ENCODE results near the gene ATF3.

ATF3 gene

DNA sequence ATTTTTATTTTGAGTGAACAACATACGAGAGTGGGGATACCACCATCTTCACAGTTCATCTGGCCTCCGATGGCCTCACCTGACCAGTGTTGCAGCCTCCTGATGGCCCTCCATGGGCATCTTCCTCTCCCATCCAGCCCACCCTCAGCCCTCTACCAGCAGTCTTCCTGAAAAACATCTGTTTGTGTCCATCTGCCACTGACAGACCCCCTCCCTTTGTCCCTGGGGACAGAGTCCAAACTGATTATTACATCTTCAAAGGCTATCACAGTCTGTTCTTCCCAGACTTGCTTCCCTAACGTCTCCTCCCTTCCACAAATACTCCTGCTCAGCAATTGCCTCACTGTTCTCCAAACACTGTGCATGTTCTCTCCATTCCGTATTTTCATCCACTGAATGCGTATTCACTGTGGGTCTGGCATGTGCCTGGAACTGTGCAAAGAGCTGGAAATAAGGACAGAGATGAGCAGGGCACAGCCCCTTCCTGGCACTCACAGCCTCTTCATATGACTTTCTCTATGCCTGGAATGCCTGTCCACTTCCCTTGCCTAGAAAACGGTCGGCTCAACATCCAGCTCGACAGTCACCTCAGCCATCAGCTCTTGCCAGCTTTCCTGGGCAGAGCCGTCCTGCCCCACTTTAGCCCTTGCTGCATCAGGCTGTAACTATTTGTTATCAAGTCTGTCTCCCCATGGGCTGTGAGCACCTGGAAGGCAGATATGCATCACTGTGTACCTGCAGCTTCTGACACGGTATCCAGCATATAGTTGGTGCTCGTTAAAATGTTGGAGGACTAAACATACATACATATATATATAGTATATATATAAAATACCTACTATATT, 8.3 kb upstream of the ATF3 start:
- no peak for DNase-seq (ENCODE audit: low read depth)
- TF ChIP-seq, protein P1, sequence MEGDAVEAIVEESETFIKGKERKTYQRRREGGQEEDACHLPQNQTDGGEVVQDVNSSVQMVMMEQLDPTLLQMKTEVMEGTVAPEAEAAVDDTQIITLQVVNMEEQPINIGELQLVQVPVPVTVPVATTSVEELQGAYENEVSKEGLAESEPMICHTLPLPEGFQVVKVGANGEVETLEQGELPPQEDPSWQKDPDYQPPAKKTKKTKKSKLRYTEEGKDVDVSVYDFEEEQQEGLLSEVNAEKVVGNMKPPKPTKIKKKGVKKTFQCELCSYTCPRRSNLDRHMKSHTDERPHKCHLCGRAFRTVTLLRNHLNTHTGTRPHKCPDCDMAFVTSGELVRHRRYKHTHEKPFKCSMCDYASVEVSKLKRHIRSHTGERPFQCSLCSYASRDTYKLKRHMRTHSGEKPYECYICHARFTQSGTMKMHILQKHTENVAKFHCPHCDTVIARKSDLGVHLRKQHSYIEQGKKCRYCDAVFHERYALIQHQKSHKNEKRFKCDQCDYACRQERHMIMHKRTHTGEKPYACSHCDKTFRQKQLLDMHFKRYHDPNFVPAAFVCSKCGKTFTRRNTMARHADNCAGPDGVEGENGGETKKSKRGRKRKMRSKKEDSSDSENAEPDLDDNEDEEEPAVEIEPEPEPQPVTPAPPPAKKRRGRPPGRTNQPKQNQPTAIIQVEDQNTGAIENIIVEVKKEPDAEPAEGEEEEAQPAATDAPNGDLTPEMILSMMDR (IDR thresholded peaks at IDR 0.05; ENCODE audit: control insufficient read depth, extremely low read depth, insufficient read depth): no peak
- H3K4me3 ChIP-seq (ENCODE audit: low read depth, low read length): no peak overlapping the region

DNA sequence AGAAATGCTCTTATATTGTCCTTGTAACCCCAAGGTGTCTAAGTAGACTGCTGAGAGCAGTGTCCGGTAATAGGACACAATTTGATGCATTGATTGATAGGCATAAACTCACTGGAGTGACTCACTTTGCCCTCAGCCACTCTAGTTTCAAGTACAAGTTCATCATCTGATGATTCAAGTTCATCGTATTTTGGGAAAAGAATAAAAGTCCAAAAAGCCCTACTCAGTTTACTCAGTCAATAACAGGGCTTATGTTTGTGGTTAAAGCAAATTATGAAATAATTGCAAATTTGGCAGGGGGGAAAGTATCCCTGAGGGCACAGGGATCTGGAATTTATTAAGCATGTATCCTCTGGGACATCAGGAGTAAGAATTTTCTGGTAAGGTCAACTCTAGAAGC, 7.6 kb upstream of the ATF3 start:
- H3K4me3 ChIP-seq (ENCODE audit: low read depth, low read length): no peak overlapping the region
- TF ChIP-seq, protein P1 (IDR thresholded peaks at IDR 0.05; ENCODE audit: control insufficient read depth, extremely low read depth, insufficient read depth): no peak
- DNase-seq (ENCODE audit: low read depth): no peak

DNA sequence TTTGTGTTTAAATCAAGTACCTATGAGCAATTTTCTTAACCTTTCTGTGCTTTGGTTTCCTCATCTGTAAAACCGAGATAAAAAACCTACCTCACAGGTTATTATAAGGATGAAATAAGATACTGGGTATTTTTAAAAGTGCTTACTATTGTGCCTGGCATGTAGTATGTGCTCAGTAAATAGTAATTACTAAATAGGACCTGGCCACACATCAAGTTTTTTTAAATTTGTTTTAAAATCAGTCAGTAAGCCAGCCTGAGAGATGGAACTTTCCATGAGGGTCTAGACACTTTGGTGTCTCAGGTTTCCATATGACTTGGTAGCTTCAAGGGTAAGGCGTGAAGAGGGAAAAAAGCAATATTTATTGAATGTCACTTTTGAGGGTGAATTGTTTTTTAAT, 7.0 kb upstream of the ATF3 start:
- TF ChIP-seq, protein P1 (IDR thresholded peaks at IDR 0.05; ENCODE audit: control insufficient read depth, extremely low read depth, insufficient read depth): no peak
- H3K4me3 ChIP-seq (ENCODE audit: low read depth, low read length): no peak overlapping the region
- no peak for DNase-seq (ENCODE audit: low read depth)

DNA sequence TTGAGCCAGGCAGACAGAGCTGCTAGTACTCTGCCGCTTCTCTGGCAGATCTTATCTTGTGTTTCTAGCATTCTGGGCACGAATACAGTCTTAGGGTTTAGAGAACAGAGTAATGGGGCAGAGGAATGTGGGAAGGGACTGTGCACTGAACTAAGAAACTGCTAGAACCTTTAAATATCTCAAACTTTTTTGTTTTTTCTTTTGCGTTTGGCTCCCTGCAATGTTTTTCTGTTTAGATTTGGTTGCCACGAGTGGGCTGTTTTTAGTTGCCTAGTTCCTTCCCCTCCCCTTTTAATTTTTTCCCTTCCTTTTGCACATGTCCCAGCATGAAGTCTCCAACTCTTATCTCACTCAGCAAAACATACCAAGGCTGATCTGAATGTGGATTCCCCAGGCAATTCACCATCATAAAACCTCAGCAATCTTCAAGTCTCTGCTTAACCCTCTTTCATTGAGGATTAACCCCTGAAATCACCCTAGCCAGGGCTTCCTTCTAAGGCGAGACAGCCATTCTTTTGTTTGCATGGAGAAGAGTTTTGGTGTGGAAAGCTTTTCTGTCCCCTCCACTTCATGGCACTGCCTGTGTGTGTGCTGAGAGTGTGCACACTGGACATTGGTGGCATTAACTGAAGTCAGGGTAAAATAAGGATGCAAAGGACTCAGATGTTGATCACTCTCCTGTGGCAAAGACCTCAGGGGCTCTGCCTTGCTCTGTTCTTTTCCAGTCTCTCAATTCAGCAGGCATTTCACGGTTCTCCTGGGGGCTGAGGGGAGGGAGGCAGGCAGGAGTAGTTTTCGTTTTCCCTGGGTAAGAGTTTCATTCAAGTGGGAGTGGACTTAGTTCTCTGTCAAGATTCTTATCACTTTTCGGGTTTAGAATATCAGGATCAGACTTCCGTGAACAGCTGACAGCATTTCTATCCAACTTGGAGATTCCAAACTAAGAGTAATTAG, 2.8 kb upstream of the ATF3 start:
- DNase-seq (ENCODE audit: low read depth): no peak
- no peak overlapping the region for H3K4me3 ChIP-seq (ENCODE audit: low read depth, low read length)
- TF ChIP-seq, protein P1 (IDR thresholded peaks at IDR 0.05; ENCODE audit: control insufficient read depth, extremely low read depth, insufficient read depth): no peak

DNA sequence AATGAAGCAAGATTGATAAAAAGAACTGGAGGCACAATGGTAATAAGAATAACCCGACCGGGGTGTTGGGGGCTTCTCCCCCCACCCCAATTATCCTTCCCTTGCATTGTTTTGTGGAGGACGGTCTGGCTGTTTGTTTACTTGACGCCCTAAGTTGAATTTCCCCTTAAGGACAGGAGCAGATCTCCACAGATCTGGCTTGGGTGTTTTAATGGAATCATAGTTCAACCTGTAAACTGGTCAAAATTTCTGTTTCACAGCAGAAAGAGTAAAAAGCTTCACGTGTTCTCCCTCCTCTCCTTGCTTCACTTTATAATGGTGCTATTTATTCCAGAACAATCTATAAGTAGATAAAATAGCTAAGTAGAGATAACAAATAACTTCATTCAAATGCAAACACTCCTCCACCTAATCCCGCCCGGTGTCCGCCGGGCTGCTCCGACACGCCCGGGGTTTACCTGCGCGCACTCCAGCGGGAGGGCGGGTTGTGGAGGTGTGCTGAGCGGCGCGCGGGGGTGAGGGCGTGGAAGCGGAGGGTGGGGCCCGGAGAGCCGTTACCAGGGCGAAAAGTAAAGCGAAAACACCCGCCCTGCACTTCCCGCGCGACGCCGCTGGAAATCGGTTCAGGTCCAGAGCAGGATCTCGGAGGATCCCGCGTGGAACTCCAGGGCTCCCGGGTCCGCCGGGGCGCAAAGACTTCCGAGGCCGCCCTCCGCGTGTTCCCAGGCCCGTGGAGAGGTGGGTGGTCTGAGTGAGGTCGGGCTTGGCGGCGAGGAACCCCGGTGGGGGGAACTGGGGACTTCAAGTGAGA, 2.0 kb upstream of the ATF3 start:
- H3K4me3 ChIP-seq (ENCODE audit: low read depth, low read length): peak overlapping the region; percentile 71
- TF ChIP-seq, protein P1 (IDR thresholded peaks at IDR 0.05; ENCODE audit: control insufficient read depth, extremely low read depth, insufficient read depth): no peak
- DNase-seq (ENCODE audit: low read depth): no peak

DNA sequence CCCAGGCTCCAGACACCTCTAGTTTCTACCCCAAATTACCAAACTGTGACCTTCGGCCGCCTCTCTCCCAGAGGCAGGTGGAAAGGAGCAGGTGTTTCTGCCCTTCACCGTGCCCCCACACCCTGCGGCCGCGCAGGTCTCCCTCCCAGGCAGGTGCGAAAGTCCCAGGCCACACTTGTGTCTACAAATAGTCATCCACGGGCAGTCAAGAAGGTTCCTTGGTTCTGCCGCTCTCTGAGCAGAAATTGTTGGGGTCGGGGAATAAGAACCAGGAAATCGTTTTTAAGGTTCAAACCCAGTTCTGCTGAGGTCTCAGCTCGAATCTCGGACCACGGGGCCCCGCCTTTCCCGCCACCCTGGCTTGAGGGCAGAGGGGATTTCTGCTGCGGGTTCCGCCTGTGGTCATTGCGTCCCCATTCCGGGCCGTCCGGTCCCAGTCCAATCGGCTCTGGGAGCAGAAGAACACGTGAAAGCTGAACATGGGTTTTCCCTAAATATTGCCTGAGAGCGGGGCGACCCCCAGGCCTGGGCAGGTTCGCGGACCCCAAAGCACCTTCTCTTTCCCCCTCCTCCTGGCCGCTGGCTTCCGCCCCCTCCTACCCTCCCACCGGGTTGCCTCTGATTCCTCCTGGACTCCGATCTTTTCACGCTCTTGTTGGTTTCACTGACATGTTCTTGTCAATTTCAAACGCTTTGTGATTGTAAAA, 1.2 kb upstream of the ATF3 start:
- DNase-seq (ENCODE audit: low read depth): no peak

More for the DNA sequence above, 1.2 kb upstream of the ATF3 start:
- TF ChIP-seq, protein P1 (IDR thresholded peaks at IDR 0.05; ENCODE audit: control insufficient read depth, extremely low read depth, insufficient read depth): no peak
- H3K4me3 ChIP-seq (ENCODE audit: low read depth, low read length): peak overlapping the region; percentile 71
